Muscle layer of colon (tissue), 2 donors: Measurements from ENCODE around the gene SMC3.

Experiments used
- H3K27ac ChIP-seq: one replicate; pipeline ENCODE4 v1.7.0; 2013; ENCODE audit warnings: low read depth, mild to moderate bottlenecking, low read length, moderate library complexity
- H3K27me3 ChIP-seq, 2 donors: one replicate each; pipeline ENCODE4 v1.7.0; 2013; ENCODE audit warnings: low read length in 2 of 2, mild to moderate bottlenecking in 2 of 2; ENCODE audit not compliant: insufficient read depth in 2 of 2, control insufficient read depth in 1 of 2
- H3K36me3 ChIP-seq: one replicate; pipeline ENCODE4 v1.7.0; 2013; ENCODE audit warnings: mild to moderate bottlenecking, low read length; ENCODE audit not compliant: insufficient read depth
- H3K4me1 ChIP-seq: one replicate; pipeline ENCODE4 v1.7.0; 2013; ENCODE audit warnings: mild to moderate bottlenecking, low read length; ENCODE audit not compliant: insufficient read depth
- H3K4me3 ChIP-seq, 2 donors: one replicate each; pipeline ENCODE4 v1.7.0; 2013; ENCODE audit warnings: low read length in 2 of 2, low read depth in 1 of 2, mild to moderate bottlenecking in 1 of 2, moderate library complexity in 1 of 2
- H3K9ac ChIP-seq: one replicate; pipeline ENCODE4 v1.7.0; 2013; ENCODE audit warnings: low read length
- H3K9me3 ChIP-seq: one replicate; pipeline ENCODE4 v1.7.0; 2013; ENCODE audit warnings: mild to moderate bottlenecking, low read length
- donor health status: abdominal sarcoma.
- donor health status: Adenocarcinoma of cecum.

SMC3 gene

GRCh38 chr10:110547139-110547761 lies 20.2 kb upstream of the SMC3 start:
- H3K4me1 ChIP-seq: no peaks in the 10 kb centered on the region
- H3K36me3 ChIP-seq: no peaks in the 10 kb centered on the region
- no peaks in the 10 kb centered on the region for H3K9me3 ChIP-seq
- no peak overlapping the region for H3K9ac ChIP-seq
- no peaks in the 10 kb centered on the region for H3K27me3 ChIP-seq
- no peak overlapping the region for H3K4me3 ChIP-seq
- no peak overlapping the region for H3K27ac ChIP-seq

GRCh38 chr10:110548002-110548401 lies 19.5 kb upstream of the SMC3 start:
- Histone ChIP-seq H3K9ac (no peak overlapping the region), H3K4me1 (no peaks in the 10 kb centered on the region), H3K4me3 (no peak overlapping the region), H3K36me3 (no peaks in the 10 kb centered on the region), H3K27me3 (no peaks in the 10 kb centered on the region), H3K9me3 (no peaks in the 10 kb centered on the region), H3K27ac (no peak overlapping the region)

GRCh38 chr10:110549211-110549610 lies 18.3 kb upstream of the SMC3 start:
- no peak overlapping the region for H3K4me3 ChIP-seq
- no peak overlapping the region for H3K9ac ChIP-seq
- no peak overlapping the region for H3K27ac ChIP-seq
- H3K36me3 ChIP-seq: no peaks in the 10 kb centered on the region
- H3K4me1 ChIP-seq: no peaks in the 10 kb centered on the region
- H3K9me3 ChIP-seq: no peaks in the 10 kb centered on the region
- H3K27me3 ChIP-seq: no peaks in the 10 kb centered on the region

GRCh38 chr10:110553905-110554304 lies 13.6 kb upstream of the SMC3 start:
- H3K27me3 ChIP-seq: no peaks in the 10 kb centered on the region
- no peak overlapping the region for H3K27ac ChIP-seq
- H3K9me3 ChIP-seq: no peaks in the 10 kb centered on the region

GRCh38 chr10:110556296-110556695 lies 11.2 kb upstream of the SMC3 start:
- no peak overlapping the region for H3K4me3 ChIP-seq
- no peaks in the 10 kb centered on the region for H3K4me1 ChIP-seq
- no peaks in the 10 kb centered on the region for H3K36me3 ChIP-seq
- no peaks in the 10 kb centered on the region for H3K9me3 ChIP-seq
- H3K9ac ChIP-seq: no peak overlapping the region
- no peak overlapping the region for H3K27ac ChIP-seq
- no peaks in the 10 kb centered on the region for H3K27me3 ChIP-seq

More at GRCh38 chr10:110553905-110554304, 13.6 kb upstream of the SMC3 start:
- Histone ChIP-seq H3K36me3 (no peaks in the 10 kb centered on the region), H3K4me1 (no peaks in the 10 kb centered on the region), H3K4me3 (no peak overlapping the region), H3K9ac (no peak overlapping the region)

GRCh38 chr10:110556969-110557601 lies 10.4 kb upstream of the SMC3 start:
- no peak overlapping the region for H3K27ac ChIP-seq
- no peaks in the 10 kb centered on the region for H3K27me3 ChIP-seq
- H3K9ac ChIP-seq: no peak overlapping the region
- H3K4me1 ChIP-seq: no peaks in the 10 kb centered on the region
- no peaks in the 10 kb centered on the region for H3K36me3 ChIP-seq
- H3K4me3 ChIP-seq: no peak overlapping the region
- no peaks in the 10 kb centered on the region for H3K9me3 ChIP-seq

GRCh38 chr10:110558041-110558440 lies 9.5 kb upstream of the SMC3 start:
- Histone ChIP-seq H3K4me1 (no peaks in the 10 kb centered on the region), H3K36me3 (no peaks in the 10 kb centered on the region), H3K9ac (no peak overlapping the region), H3K27ac (no peak overlapping the region), H3K27me3 (no peaks in the 10 kb centered on the region), H3K4me3 (no peak overlapping the region), H3K9me3 (no peaks in the 10 kb centered on the region)

- Histone ChIP-seq H3K4me1 (no peaks in the 10 kb centered on the region), H3K4me3 (no peak overlapping the region), H3K9me3 (no peaks in the 10 kb centered on the region), H3K27ac (no peak overlapping the region), H3K9ac (no peak overlapping the region), H3K36me3 (no peaks in the 10 kb centered on the region), H3K27me3 (no peaks in the 10 kb centered on the region)
Observed at GRCh38 chr10:110560012-110560411, 7.5 kb upstream of the SMC3 start.

GRCh38 chr10:110561292-110561691 lies 6.2 kb upstream of the SMC3 start:
- no peaks in the 10 kb centered on the region for H3K9me3 ChIP-seq
- no peak overlapping the region for H3K4me3 ChIP-seq
- H3K27ac ChIP-seq: no peak overlapping the region
- H3K36me3 ChIP-seq: no peaks in the 10 kb centered on the region
- H3K9ac ChIP-seq: no peak overlapping the region
- no peaks in the 10 kb centered on the region for H3K27me3 ChIP-seq
- no peaks in the 10 kb centered on the region for H3K4me1 ChIP-seq

GRCh38 chr10:110562348-110562747 lies 5.1 kb upstream of the SMC3 start:
- H3K27ac ChIP-seq: no peak overlapping the region
- no peaks in the 10 kb centered on the region for H3K27me3 ChIP-seq
- no peaks in the 10 kb centered on the region for H3K9me3 ChIP-seq
- H3K4me1 ChIP-seq: peaks cover 5% of the 10 kb centered on the region
- H3K36me3 ChIP-seq: no peaks in the 10 kb centered on the region
- H3K4me3 ChIP-seq: no peak overlapping the region
- H3K9ac ChIP-seq: no peak overlapping the region

- no peak overlapping the region for H3K9ac ChIP-seq
- no peaks in the 10 kb centered on the region for H3K27me3 ChIP-seq
- H3K9me3 ChIP-seq: no peaks in the 10 kb centered on the region
- H3K4me1 ChIP-seq: peaks cover 5% of the 10 kb centered on the region
- no peak overlapping the region for H3K4me3 ChIP-seq
- no peak overlapping the region for H3K27ac ChIP-seq
- no peaks in the 10 kb centered on the region for H3K36me3 ChIP-seq
Observed at GRCh38 chr10:110563132-110563531, 4.4 kb upstream of the SMC3 start.
